SK-N-MC (cell line): ENCODE results near the gene DCTN3.

Source experiments
- DNase-seq: peaks from one replicate; pipeline ENCODE4 v3.0.0-alpha.2; 2011; ENCODE audit warnings: low read depth, low spot score
- H3K27ac ChIP-seq: fragments of 200-600 bp; sonication (generic); 2 replicates; pipeline ENCODE4 v1.5.1; 2016; ENCODE audit warnings: mixed run types
- H3K36me3 ChIP-seq: fragments of 200-600 bp; sonication (generic); 2 replicates; pipeline ENCODE4 v1.6.1; 2017; ENCODE audit warnings: antibody characterized with exemption, low read length, mixed read lengths; ENCODE audit not compliant: insufficient read depth
- H3K4me3 ChIP-seq: fragments of 200-600 bp; sonication (generic); 2 replicates; pipeline ENCODE4 v1.5.1; 2016
- H3K9ac ChIP-seq: fragments of 200-600 bp; sonication (generic); 2 replicates; pipeline ENCODE4 v1.8.0; 2017; ENCODE audit warnings: mixed run types, mixed read lengths; ENCODE audit not compliant: insufficient read length
- H3K9me3 ChIP-seq: fragments of 200-600 bp; sonication (generic); 2 replicates; pipeline ENCODE4 v1.6.1; 2017; ENCODE audit warnings: low read depth, mild to moderate bottlenecking, antibody characterized with exemption, low read length, moderate library complexity, mixed read lengths
- EZH2 ChIP-seq: fragments of 200-600 bp; sonication (generic); IDR thresholded peaks from one replicate; pipeline ENCODE4 v1.6.1; 2017; ENCODE audit warnings: antibody characterized with exemption
- FOXP2 ChIP-seq: optimal IDR thresholded peaks from 2 replicates; pipeline ENCODE3; 2011; ENCODE audit warnings: mild to moderate bottlenecking, moderate library complexity; ENCODE audit not compliant: insufficient read depth; ENCODE audit errors: extremely low read length, control extremely low read depth
- POLR2AphosphoS5 ChIP-seq: IDR thresholded peaks from 2 replicates; pipeline ENCODE4 v1.6.1; 2012; ENCODE audit warnings: mild to moderate bottlenecking, low read depth, low read length, borderline replicate concordance

DCTN3 gene

DNA sequence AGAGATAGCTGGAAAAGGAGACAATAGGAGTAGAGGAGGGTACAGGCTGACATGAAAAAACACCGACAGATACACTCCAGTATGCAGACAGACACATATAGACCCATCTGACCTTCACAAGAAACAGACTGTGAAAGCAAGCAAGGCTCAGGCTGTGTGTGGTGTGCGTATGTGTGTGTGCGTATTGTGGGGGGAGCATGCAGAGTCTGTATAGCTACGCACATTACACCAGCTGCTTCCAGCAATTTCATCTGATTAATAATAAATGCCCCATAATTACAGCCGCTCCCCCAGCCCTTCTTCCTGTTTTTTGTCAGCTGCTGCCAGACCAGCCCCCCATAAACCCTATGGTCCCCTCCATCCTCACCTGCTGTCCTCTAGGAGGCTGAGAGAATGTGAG is 37.5 kb downstream of the DCTN3 start:
- DNase-seq, result no peak
- H3K27ac ChIP-seq, result no peak overlapping the region
- TF ChIP-seq EZH2 (no peak), FOXP2 (no peak), POLR2AphosphoS5 (no peak)
- H3K36me3 ChIP-seq, result no peaks in the 10 kb centered on the region
- no peaks in the 10 kb centered on the region for H3K9me3 ChIP-seq
- H3K9ac ChIP-seq, result no peak overlapping the region
- no peak overlapping the region for H3K4me3 ChIP-seq

DNA sequence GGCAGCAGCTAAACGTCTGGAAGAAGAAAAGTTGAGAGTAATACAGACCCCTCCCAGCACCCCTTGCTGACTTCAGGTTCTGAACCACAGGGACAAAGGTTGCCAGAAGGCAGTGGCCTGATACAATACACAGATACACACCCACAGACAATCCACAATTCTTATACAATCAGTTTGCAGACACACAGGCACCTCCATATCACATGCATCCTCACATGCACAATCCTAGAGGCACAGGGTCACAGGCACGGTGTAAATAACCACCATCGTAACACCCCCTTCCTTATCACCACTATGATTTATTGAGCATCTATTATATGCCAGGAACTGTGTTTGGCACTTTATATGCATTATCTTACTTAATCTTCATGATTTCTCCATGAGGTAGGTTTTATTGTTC is 39.0 kb downstream of the DCTN3 start:
- DNase-seq, result no peak
- TF ChIP-seq POLR2AphosphoS5, result no peak
- no peak for TF ChIP-seq EZH2
- no peak for TF ChIP-seq FOXP2
- Histone ChIP-seq H3K4me3 (no peak overlapping the region), H3K9me3 (no peaks in the 10 kb centered on the region), H3K9ac (no peak overlapping the region), H3K36me3 (no peaks in the 10 kb centered on the region), H3K27ac (no peak overlapping the region)

DNA sequence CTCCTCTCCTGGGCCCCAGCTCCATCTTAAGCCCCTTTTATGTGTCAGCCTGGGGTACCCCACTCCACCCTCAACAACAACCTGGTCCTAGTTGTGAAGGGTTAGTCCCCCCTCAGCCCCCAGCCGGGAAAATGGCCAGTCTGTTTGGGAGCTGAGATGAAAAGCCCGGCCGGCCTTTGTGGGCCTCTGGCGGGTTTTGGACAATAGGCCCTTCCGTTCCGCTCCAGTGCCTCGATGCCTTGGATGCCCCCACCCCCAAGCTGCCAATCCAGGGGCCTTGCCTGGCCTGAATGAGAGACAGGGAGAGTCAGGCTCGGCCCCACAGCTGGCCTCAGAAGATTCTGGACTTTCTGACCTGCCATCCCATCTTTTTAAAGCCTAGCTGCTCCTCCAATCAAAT is 39.9 kb downstream of the DCTN3 start:
- no peak overlapping the region for H3K4me3 ChIP-seq
- DNase-seq, result no peak
- TF ChIP-seq FOXP2 (no peak), POLR2AphosphoS5 (no peak), EZH2 (no peak)
- no peaks in the 10 kb centered on the region for H3K9me3 ChIP-seq
- H3K9ac ChIP-seq, result no peak overlapping the region
- H3K27ac ChIP-seq, result no peak overlapping the region
- no peaks in the 10 kb centered on the region for H3K36me3 ChIP-seq

DNA sequence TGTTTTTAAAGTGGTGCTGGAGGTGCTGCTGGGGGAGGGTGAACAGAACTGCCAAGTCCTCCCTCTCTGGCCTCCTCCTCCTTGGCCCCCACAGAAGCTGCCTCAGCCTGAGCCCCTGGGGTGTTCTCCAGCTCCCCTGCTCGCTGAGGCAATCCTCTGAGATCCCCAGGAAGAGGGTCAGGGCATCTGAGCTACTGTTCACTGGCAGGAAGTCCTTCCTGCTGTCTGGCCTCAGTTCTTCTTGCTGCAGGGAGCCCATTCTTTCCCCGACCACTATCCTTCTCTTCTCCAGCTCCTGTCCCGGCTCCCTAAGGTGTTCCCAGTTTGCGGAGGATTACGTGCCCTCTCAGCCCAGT is 40.5 kb downstream of the DCTN3 start:
- no peak overlapping the region for H3K9ac ChIP-seq
- H3K36me3 ChIP-seq, result no peaks in the 10 kb centered on the region
- no peak overlapping the region for H3K4me3 ChIP-seq
- H3K9me3 ChIP-seq, result no peaks in the 10 kb centered on the region
- TF ChIP-seq FOXP2 (no peak), POLR2AphosphoS5 (no peak), EZH2 (no peak)
- no peak overlapping the region for H3K27ac ChIP-seq
- DNase-seq, result no peak

DNA sequence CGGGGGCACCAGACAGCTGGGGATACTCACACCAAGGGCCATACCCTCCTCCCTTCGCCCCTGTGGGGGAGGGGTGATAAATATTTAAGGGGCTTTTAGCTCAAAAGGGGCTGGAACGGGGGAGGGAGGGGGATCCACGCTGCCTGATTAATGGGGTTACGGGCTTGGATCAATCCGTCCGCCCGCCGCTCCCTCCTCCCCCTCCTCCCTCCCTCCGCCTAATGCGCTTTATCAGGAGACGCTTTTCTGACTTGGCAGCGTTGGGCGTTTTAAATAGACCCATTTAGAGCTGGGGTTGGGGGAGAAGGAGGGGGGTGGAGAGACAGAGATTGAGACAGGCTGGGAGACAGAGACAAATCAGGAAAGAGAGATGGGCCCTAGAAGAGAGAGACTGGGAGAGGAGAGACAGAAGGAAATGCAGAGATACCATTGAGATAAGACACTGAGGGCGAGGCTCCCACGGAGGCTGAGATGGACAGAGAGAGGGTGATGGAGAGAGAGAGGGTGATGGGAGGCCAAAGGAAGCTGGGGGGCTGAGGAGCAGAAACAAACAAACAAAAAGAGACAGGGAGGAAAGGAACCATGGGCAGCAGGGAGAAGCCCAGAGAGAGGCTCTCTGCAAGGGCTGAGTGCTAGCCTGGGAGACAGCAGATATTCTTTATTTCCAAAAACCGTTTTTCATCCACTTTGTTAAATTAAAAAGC is 41.0 kb downstream of the DCTN3 start:
- Histone ChIP-seq H3K9ac (no peak overlapping the region), H3K27ac (no peak overlapping the region), H3K9me3 (no peaks in the 10 kb centered on the region), H3K4me3 (no peak overlapping the region), H3K36me3 (no peaks in the 10 kb centered on the region)
- DNase-seq, result no peak
- TF ChIP-seq POLR2AphosphoS5, result no peak
- TF ChIP-seq EZH2, result no peak
- no peak for TF ChIP-seq FOXP2

DNA sequence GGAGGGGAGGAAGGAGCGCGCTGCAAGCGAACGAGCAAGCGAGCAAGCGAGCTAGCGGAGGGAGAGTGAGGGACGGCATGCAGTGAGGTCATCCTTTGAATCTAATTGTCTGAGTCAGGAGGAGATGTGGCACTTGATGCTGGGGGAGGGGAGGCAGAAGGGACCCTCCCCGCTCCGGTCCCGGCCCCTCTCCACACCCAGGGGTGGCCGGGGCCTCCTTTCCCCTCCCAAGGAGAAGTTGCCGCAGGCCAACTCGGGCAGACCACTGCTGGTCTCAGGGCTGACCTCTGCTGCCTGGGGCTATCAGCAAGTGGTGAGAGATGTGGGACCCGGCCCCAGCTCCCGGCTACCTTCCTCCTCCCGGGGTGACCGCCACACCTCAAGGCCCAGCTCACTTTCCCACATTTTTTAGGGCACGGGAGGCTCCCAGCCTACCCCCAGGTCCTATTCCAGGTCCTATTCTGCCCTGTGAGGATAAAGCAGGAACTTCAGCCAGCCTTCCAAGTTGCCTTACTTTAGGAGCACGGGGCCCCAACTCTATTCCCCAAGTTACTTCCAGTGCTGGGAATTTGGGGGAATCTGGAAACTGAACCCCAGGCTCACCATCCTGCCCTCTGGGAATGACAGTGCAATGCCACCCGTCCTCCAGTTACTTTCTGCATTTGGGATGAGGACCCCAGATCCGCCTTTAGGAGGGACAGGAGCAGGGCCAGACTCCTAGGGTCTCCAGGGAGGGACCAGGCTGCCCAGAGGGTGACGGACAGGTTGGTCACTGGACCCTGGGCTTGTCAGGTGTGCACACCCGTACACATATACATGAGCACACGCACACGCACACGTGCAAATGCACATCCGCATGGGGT is 41.8 kb downstream of the DCTN3 start:
- H3K36me3 ChIP-seq, result no peaks in the 10 kb centered on the region
- H3K9me3 ChIP-seq, result no peaks in the 10 kb centered on the region
- no peak overlapping the region for H3K4me3 ChIP-seq
- no peak overlapping the region for H3K9ac ChIP-seq
- no peak overlapping the region for H3K27ac ChIP-seq
- no peak for TF ChIP-seq EZH2
- no peak for TF ChIP-seq FOXP2
- no peak for DNase-seq

DNA sequence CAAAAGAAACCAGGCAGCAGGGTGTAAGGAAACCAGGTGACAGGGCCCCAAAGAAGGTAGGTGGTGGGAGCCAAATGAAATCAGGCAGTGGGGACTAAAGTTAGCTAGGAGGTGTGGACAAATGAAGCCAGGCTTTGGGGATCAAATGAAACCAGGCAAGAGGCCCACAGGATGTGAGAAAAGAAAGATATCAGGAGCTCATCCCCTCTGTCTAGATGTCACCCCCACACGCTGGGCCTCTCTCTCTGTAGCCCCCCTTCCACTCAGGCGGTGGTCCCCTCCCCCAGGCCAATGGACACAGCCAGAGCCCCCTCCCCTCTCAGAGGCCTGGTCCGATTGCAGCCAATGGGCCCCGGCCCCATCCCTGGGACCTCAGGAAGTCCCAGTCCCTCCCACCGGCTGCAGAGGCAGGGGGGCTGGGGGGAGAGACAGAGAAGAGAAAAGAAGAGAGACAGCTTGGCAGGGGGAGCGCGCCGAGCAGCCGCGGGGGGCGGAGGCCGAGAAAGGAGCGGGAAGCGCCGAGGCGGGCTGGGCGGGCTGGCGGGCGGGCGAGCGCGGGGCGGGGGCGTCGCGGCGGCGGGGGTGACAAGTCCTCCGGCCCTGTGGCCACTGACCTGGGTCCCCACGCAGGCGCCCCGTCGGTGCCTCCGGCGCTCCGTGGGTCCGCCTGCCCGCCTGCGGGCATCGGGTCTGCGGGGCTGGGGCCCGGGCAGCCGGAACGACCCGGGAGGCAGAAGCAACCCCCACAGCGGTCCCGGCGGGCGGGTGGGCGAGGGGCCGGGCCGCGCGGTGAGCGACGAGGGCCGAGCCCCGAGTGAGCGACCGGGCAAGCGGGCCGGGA is 42.7 kb downstream of the DCTN3 start:
- H3K4me3 ChIP-seq, result no peak overlapping the region
- TF ChIP-seq FOXP2 (no peak), EZH2 (no peak), POLR2AphosphoS5 (no peak)
- H3K9ac ChIP-seq, result no peak overlapping the region
- no peak for DNase-seq
- no peaks in the 10 kb centered on the region for H3K9me3 ChIP-seq
- no peak overlapping the region for H3K27ac ChIP-seq
- H3K36me3 ChIP-seq, result no peaks in the 10 kb centered on the region

DNA sequence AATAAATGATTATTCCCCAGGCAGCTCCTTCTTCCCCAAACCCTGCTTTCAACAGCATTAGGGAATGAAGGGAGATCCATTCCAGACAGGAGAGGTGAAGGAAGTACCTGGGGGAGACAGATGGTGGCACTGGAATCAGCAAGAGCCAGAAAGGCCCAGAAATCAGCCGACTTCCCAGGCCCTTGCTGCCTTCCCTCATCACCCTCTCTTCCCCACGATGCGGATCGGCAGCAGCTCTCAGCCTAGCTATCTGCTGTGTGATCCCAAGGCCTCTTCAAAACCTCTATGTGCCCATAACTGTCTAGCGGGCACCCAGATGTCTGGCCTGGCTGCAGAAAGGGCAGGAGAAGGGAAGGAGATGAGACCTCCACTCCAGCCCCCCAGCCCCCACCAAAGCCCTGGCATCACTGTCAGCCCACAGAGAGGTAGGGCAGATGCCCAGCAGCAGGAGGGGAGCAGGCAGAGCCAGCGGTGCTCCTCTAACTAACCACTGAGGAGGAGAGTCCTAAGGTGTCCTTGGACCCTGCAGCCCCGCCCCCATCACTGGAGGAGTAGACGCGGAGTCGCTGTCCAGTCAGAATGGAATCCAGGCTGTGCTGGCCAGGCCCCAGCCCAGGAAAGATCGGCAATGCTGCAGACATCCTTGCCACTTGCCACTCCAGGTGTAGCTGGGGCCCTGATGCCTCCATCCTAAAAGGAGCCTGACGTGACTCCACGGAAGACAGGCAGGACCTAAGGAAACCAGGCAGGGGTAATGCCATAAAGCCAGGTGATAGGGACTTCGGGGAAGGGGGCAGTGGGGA is 43.5 kb downstream of the DCTN3 start:
- H3K36me3 ChIP-seq, result no peaks in the 10 kb centered on the region
- DNase-seq, result no peak
- no peak for TF ChIP-seq FOXP2
- TF ChIP-seq POLR2AphosphoS5, result no peak
- TF ChIP-seq EZH2, result no peak
- H3K9ac ChIP-seq, result no peak overlapping the region
- H3K4me3 ChIP-seq, result no peak overlapping the region
- no peak overlapping the region for H3K27ac ChIP-seq
- no peaks in the 10 kb centered on the region for H3K9me3 ChIP-seq
